ENCODE measurements around the gene ZSCAN23.
"Not testable (repeated sequence)": the region's sequence is repeated elsewhere in the genome, so short reads cannot be mapped to it uniquely, and the experiment has no call there.

ZSCAN23 gene

GRCh38 chr6:28446818-28447511, 3.7 kb upstream of the ZSCAN23 start:
- Histone ChIP-seq H3K4me1 (ENCODE audit: control insufficient read depth, low read length) (no peaks in the 10 kb centered on the region), H3K79me2 (ENCODE audit: control insufficient read depth, low read length) (no peaks in the 10 kb centered on the region), H3F3A (ENCODE audit: control insufficient read depth, insufficient read depth) (no peaks in the 10 kb centered on the region), H3K36me3 (ENCODE audit: control insufficient read depth, low read length) (no peaks in the 10 kb centered on the region), H3K4me2 (ENCODE audit: low read length) (no peak overlapping the region), H3K4me3 (ENCODE audit: low read length) (no peak overlapping the region), H4K20me1 (ENCODE audit: control insufficient read depth, insufficient read depth, low read depth, low read length) (no peaks in the 10 kb centered on the region), H3K27me3 (ENCODE audit: control insufficient read depth, low read length) (no peaks in the 10 kb centered on the region), H3K9me3 (ENCODE audit: control insufficient read depth, insufficient read depth, low read length) (peaks cover 13% of the 10 kb centered on the region; the same call in 1 of the 2 replicates), H3K27ac (ENCODE audit: low read depth, low read length) (no peak overlapping the region), H3K9me2 (replicated peaks; ENCODE audit: control insufficient read depth, low read length) (no peaks in the 10 kb centered on the region)
- TF ChIP-seq, protein P1, sequence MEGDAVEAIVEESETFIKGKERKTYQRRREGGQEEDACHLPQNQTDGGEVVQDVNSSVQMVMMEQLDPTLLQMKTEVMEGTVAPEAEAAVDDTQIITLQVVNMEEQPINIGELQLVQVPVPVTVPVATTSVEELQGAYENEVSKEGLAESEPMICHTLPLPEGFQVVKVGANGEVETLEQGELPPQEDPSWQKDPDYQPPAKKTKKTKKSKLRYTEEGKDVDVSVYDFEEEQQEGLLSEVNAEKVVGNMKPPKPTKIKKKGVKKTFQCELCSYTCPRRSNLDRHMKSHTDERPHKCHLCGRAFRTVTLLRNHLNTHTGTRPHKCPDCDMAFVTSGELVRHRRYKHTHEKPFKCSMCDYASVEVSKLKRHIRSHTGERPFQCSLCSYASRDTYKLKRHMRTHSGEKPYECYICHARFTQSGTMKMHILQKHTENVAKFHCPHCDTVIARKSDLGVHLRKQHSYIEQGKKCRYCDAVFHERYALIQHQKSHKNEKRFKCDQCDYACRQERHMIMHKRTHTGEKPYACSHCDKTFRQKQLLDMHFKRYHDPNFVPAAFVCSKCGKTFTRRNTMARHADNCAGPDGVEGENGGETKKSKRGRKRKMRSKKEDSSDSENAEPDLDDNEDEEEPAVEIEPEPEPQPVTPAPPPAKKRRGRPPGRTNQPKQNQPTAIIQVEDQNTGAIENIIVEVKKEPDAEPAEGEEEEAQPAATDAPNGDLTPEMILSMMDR (IDR thresholded peaks at IDR 0.05; ENCODE audit: low read depth, low read length, poor library complexity, severe bottlenecking): no peak
- TF ChIP-seq EZH2phosphoT487 (IDR thresholded peaks at IDR 0.05; ENCODE audit: borderline replicate concordance, low read length): no peak

GRCh38 chr6:28444759-28445158, 1.5 kb upstream of the ZSCAN23 start:
- H3K36me3 ChIP-seq (ENCODE audit: control insufficient read depth, low read length); H3F3A ChIP-seq (ENCODE audit: control insufficient read depth, insufficient read depth); H4K20me1 ChIP-seq (ENCODE audit: control insufficient read depth, insufficient read depth, low read depth, low read length); H3K27ac ChIP-seq (ENCODE audit: low read depth, low read length); H3K9me2 ChIP-seq (replicated peaks; ENCODE audit: control insufficient read depth, low read length); H3K4me1 ChIP-seq (ENCODE audit: control insufficient read depth, low read length); H3K27me3 ChIP-seq (ENCODE audit: control insufficient read depth, low read length); H3K79me2 ChIP-seq (ENCODE audit: control insufficient read depth, low read length); H3K4me3 ChIP-seq (ENCODE audit: low read length); H3K4me2 ChIP-seq (ENCODE audit: low read length): not testable (repeated sequence)
- peaks cover 13% of the 10 kb centered on the region; the same call in 1 of the 2 replicates for H3K9me3 ChIP-seq (ENCODE audit: control insufficient read depth, insufficient read depth, low read length)

GRCh38 chr6:28442586-28442985, 705 bp downstream of the ZSCAN23 start:
- TF ChIP-seq EZH2phosphoT487 (IDR thresholded peaks at IDR 0.05; ENCODE audit: borderline replicate concordance, low read length): no peak
- no peaks in the 10 kb centered on the region for H3K79me2 ChIP-seq (ENCODE audit: control insufficient read depth, low read length)
- H3K4me1 ChIP-seq (ENCODE audit: control insufficient read depth, low read length): no peaks in the 10 kb centered on the region
- H3K27me3 ChIP-seq (ENCODE audit: control insufficient read depth, low read length): 0 out of 2 replicates have a peak, but pooled peaks cover 4% of the 10 kb centered on the region
- H3K4me3 ChIP-seq (ENCODE audit: low read length): peak overlapping the region; percentile 51; the same call in 1 of the 2 replicates
- no peaks in the 10 kb centered on the region for H4K20me1 ChIP-seq (ENCODE audit: control insufficient read depth, insufficient read depth, low read depth, low read length)
- H3K9me2 ChIP-seq (replicated peaks; ENCODE audit: control insufficient read depth, low read length): no peaks in the 10 kb centered on the region
- no peaks in the 10 kb centered on the region for H3F3A ChIP-seq (ENCODE audit: control insufficient read depth, insufficient read depth)
- H3K36me3 ChIP-seq (ENCODE audit: control insufficient read depth, low read length): no peaks in the 10 kb centered on the region
- peaks cover 13% of the 10 kb centered on the region; the same call in 1 of the 2 replicates for H3K9me3 ChIP-seq (ENCODE audit: control insufficient read depth, insufficient read depth, low read length)
- no peak overlapping the region for H3K27ac ChIP-seq (ENCODE audit: low read depth, low read length)
- H3K4me2 ChIP-seq (ENCODE audit: low read length): no peak overlapping the region

DNA sequence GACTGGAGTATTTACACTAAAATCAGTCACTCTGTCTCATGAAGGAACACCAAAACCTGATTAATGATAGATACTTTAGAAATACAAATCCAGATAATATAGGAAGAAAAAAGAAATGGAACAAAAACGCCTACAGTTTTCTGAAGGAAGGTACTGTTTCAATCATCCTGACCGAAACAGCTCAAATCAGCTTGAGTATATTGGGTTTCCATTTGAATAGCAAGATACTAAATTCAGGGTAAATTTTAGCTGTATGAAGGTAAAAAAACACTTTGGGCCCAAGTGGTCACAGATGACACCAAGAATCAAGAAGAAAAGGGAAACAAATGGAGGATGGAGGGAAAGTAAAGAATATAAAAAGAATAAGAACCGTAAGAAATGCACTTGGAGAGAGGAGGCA, 6.9 kb downstream of the ZSCAN23 start:
- Histone ChIP-seq H4K20me1 (ENCODE audit: control insufficient read depth, insufficient read depth, low read depth, low read length) (no peaks in the 10 kb centered on the region), H3K4me2 (ENCODE audit: low read length) (no peak overlapping the region), H3K27me3 (ENCODE audit: control insufficient read depth, low read length) (0 out of 2 replicates have a peak, but pooled peaks cover 5% of the 10 kb centered on the region), H3K4me3 (ENCODE audit: low read length) (no peak overlapping the region), H3K79me2 (ENCODE audit: control insufficient read depth, low read length) (no peaks in the 10 kb centered on the region), H3F3A (ENCODE audit: control insufficient read depth, insufficient read depth) (no peaks in the 10 kb centered on the region), H3K36me3 (ENCODE audit: control insufficient read depth, low read length) (no peaks in the 10 kb centered on the region), H3K4me1 (ENCODE audit: control insufficient read depth, low read length) (no peaks in the 10 kb centered on the region), H3K9me3 (ENCODE audit: control insufficient read depth, insufficient read depth, low read length) (no peaks in the 10 kb centered on the region), H3K9me2 (replicated peaks; ENCODE audit: control insufficient read depth, low read length) (no peaks in the 10 kb centered on the region), H3K27ac (ENCODE audit: low read depth, low read length) (no peak overlapping the region)
- no peak for TF ChIP-seq EZH2phosphoT487 (IDR thresholded peaks at IDR 0.05; ENCODE audit: borderline replicate concordance, low read length)
- TF ChIP-seq, protein P1 (IDR thresholded peaks at IDR 0.05; ENCODE audit: low read depth, low read length, poor library complexity, severe bottlenecking): no peak

Measured in DOHH2 (cell line).